Type B pancreatic cell (in vitro differentiated cells): ENCODE results near the gene ANKRD10. TPM values are rescaled to one million over a fixed set of nuclear protein-coding genes. Genes with fewer than 3 reads are reported as not detected.

Experiments
- DNase-seq: peaks from one replicate; pipeline ENCODE4 v3.0.0; 2021; ENCODE audit warnings: mixed read lengths; ENCODE audit not compliant: unreplicated experiment; ENCODE audit errors: extremely low spot score
- H3K27ac Mint-ChIP-seq: 2 replicates; pipeline ENCODE4 v1.8.0; 2021; ENCODE audit warnings: mild to moderate bottlenecking, mixed read lengths
- H3K27me3 Mint-ChIP-seq: 2 replicates; pipeline ENCODE4 v1.8.0; 2021; ENCODE audit warnings: mixed read lengths
- H3K36me3 Mint-ChIP-seq: 2 replicates; pipeline ENCODE4 v1.8.0; 2021; ENCODE audit warnings: mixed read lengths
- H3K4me1 Mint-ChIP-seq: one replicate; pipeline ENCODE4 v1.8.0; 2021; ENCODE audit warnings: mixed read lengths; ENCODE audit not compliant: unreplicated experiment
- H3K4me3 Mint-ChIP-seq: 2 replicates; pipeline ENCODE4 v1.8.0; 2021; ENCODE audit warnings: mild to moderate bottlenecking, mixed read lengths
- H3K9me3 Mint-ChIP-seq: 2 replicates; pipeline ENCODE4 v1.8.0; 2021; ENCODE audit warnings: mixed read lengths
- long read RNA-seq: library from polyadenylated mRNA; unstranded; transcript quantifications from one replicate; pipeline ENCODE4 v2.0.0, GENCODE V29; 2020
- total RNA-seq: library from RNA; stranded (reverse); gene quantifications from 2 replicates; pipeline ENCODE4 v1.2.1, GENCODE V29; 2021; ENCODE audit warnings: low replicate concordance
- TF ChIP-seq, protein P1 (sequence below): fragments of 200-600 bp; sonication (generic); conservative IDR thresholded peaks from 2 replicates; pipeline ENCODE4 v1.5.0; 2021; ENCODE audit warnings: antibody characterized with exemption, mild to moderate bottlenecking

Gene ANKRD10
- 87.9 and 142 TPM in 2 replicates for total RNA-seq
- long read RNA-seq, transcript ANKRD10-202 (5 exons, 1,193 nt), result minor isoform, 5 of 104 reads
- long read RNA-seq, transcript ANKRD10-201 (6 exons, 2,495 nt), result major isoform, 38 of 104 reads
- long read RNA-seq, partial matches to known transcripts, result 32 of 104 reads
- long read RNA-seq, other reads (novel, unspliced or antisense), result 29 of 104 reads

- peaks cover 11% of the 10 kb centered on the region for H3K36me3 Mint-ChIP-seq
- peak within 1 kb of the TSS; percentile 89 for H3K27ac Mint-ChIP-seq
- H3K4me1 Mint-ChIP-seq, result peaks cover 34% of the 10 kb centered on the region
- no peaks in the 10 kb centered on the region for H3K9me3 Mint-ChIP-seq
- DNase-seq, result peak; percentile 100
- H3K27me3 Mint-ChIP-seq, result no peaks in the 10 kb centered on the region
- H3K4me3 Mint-ChIP-seq, result peak within 1 kb of the TSS; percentile 93
- TF ChIP-seq, protein P1, sequence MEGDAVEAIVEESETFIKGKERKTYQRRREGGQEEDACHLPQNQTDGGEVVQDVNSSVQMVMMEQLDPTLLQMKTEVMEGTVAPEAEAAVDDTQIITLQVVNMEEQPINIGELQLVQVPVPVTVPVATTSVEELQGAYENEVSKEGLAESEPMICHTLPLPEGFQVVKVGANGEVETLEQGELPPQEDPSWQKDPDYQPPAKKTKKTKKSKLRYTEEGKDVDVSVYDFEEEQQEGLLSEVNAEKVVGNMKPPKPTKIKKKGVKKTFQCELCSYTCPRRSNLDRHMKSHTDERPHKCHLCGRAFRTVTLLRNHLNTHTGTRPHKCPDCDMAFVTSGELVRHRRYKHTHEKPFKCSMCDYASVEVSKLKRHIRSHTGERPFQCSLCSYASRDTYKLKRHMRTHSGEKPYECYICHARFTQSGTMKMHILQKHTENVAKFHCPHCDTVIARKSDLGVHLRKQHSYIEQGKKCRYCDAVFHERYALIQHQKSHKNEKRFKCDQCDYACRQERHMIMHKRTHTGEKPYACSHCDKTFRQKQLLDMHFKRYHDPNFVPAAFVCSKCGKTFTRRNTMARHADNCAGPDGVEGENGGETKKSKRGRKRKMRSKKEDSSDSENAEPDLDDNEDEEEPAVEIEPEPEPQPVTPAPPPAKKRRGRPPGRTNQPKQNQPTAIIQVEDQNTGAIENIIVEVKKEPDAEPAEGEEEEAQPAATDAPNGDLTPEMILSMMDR, result peak; percentile 94
These were observed at the start of gene ANKRD10 for GRCh38 chr13:110915057-110915873. ANKRD10 (minus strand) TSS chr13:110915069; CDS start chr13:110914934, 135 bp downstream.

DNA sequence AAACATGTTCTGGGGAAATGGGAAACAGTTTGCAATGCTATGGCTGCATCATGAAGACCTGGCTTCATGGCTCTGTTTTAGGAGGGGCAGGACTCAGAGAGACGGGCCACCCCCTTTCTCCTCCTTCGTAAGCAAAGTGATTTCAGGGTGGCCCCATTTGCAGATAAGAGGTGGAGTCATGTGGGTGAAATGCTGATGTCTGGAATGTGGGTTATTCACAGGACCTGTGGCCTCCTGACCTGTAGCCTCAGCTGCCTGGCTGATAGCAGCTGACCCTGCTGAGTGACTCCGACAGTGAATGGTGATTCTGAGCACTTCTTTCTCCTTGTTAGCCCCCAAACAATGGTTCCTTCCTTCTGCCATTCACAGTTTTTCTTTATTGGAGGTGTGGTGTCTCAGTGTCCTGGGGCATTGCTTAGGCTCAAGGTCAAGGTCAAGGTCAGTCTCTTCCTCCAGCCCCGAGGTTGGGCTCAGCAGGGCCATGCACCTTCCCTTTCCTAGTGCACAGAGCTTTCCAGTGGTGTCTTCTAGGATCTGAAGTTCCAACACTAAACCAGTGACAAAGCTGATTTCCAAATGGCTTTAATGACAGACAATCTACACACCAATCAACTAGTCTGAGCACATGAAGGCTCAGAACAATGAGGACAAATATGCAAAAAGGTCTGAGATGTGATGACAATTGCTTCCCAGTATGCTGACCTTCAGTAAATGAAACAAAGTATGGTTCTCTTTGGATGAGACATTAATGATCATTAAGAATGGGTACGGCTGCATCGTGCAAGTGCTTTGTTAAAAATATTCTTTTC lies 49.6 kb upstream of the ANKRD10 start:
- H3K27ac Mint-ChIP-seq, result peak overlapping the region; percentile 79
- H3K27me3 Mint-ChIP-seq, result peaks cover 9% of the 10 kb centered on the region
- H3K4me3 Mint-ChIP-seq, result no peak overlapping the region
- H3K36me3 Mint-ChIP-seq, result peaks cover 6% of the 10 kb centered on the region
- DNase-seq, result no peak
- H3K4me1 Mint-ChIP-seq, result no peaks in the 10 kb centered on the region
- H3K9me3 Mint-ChIP-seq, result peaks cover 16% of the 10 kb centered on the region
- TF ChIP-seq, protein P1, result no peak

DNA sequence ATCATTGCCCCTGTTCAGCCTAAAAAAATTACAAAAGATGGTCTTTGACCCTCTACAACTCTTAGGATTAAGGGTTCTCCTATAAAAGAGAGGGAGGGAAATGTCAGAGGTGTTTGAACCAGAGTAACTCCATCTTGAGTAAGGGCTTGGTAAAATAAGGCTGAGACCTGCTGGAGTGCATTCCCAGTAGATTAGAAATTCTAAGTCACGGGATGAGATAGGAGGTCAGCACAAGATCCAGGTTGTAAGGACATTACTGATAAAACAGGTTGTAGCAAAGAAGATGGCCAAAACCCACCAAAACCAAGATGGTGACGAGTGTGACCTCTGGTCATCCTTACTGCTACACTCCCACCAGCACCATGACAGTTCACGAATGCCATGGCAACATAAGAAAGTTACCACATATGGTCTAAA lies 48.7 kb upstream of the ANKRD10 start:
- H3K4me3 Mint-ChIP-seq, result no peak overlapping the region
- TF ChIP-seq, protein P1, result no peak
- DNase-seq, result no peak
- peaks cover 16% of the 10 kb centered on the region for H3K9me3 Mint-ChIP-seq
- H3K4me1 Mint-ChIP-seq, result no peaks in the 10 kb centered on the region
- H3K27ac Mint-ChIP-seq, result no peak overlapping the region
- H3K36me3 Mint-ChIP-seq, result peaks cover 6% of the 10 kb centered on the region
- peaks cover 6% of the 10 kb centered on the region for H3K27me3 Mint-ChIP-seq

DNA sequence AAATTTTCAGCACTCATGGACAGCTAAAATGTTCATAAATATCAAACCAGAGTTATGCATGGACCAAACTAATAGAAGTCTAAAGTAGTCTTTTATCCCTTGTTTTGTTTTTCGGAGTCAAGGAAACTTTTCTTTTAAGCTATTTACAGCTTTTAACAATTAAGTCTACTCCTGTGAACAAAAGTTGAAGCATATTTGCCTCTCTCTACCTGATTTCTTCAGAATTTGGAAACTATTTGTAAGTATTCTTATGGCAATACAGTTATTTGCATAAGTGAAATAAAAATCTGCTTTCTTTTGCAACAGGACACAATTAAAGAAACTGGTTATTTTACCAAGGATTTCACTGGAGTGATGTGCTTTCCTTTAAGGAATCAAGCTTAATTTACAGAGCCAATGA lies 47.1 kb upstream of the ANKRD10 start:
- DNase-seq, result no peak
- TF ChIP-seq, protein P1, result no peak
- Mint-ChIP-seq H3K4me3 (no peak overlapping the region), H3K4me1 (no peaks in the 10 kb centered on the region), H3K9me3 (peaks cover 22% of the 10 kb centered on the region), H3K36me3 (peaks cover 6% of the 10 kb centered on the region), H3K27me3 (no peaks in the 10 kb centered on the region), H3K27ac (no peak overlapping the region)

- no peaks in the 10 kb centered on the region for H3K27me3 Mint-ChIP-seq
- no peak overlapping the region for H3K4me3 Mint-ChIP-seq
- no peak overlapping the region for H3K27ac Mint-ChIP-seq
- H3K36me3 Mint-ChIP-seq, result peaks cover 4% of the 10 kb centered on the region
- peaks cover 21% of the 10 kb centered on the region for H3K9me3 Mint-ChIP-seq
- no peak for DNase-seq
- H3K4me1 Mint-ChIP-seq, result no peaks in the 10 kb centered on the region
- TF ChIP-seq, protein P1, result no peak
These were observed 45.3 kb upstream of the ANKRD10 start for GRCh38 chr13:110960204-110960603.
